ENCODE data around the gene MEX3B.
"Not testable (repeated sequence)": the region's sequence is repeated elsewhere in the genome, so short reads cannot be mapped to it uniquely, and the experiment has no call there.

The MEX3B gene

DNA sequence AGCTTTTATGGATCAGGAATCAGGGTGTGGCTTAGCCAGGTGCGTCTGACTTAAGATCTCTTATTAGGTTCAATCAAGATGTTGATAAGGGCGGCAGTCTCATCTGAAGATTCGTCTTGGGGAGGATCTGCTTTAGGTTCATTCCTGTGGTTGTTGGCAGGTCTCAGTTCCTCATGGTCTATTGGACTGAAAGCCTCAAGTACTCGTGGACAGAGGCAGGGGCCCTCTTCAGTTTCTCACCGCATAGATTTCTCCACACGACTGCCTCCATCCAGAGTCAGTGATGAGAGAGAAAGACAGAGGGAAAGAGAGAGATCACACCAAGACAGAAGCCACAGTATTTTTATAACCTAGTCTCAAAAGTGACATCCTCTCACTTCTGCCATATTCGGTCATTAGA lies 9.4 kb downstream of the MEX3B start:
- no peak overlapping the region for H3K4me3 ChIP-seq (ENCODE audit: control insufficient read depth, low read depth, low read length)
- no peak for DNase-seq (ENCODE audit: low read depth)
- TF ChIP-seq CTCF (conservative IDR thresholded peaks at IDR 0.05; ENCODE audit: control insufficient read depth, insufficient read depth, low read depth, low read length) = no peak

DNA sequence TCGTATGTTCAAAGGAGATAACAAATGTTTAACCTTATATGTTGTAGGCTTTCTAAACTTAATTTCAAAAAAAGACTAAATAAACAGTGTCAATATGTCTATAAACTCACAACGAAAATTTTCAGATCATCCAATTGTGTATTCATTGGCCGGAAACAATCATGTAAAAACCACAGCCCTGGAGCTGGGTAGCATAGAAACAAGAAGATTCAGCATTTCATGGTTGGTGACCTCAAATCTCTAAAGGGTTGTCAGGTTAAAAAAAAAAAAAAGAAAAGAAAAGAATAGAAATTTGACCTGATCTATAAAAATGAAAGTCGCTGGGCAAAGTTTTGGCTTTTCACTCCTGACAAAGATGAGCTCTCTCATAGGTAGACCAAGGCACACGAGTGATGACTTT lies 13.9 kb downstream of the MEX3B start:
- H3K4me3 ChIP-seq (ENCODE audit: control insufficient read depth, low read depth, low read length) = no peak overlapping the region
- DNase-seq (ENCODE audit: low read depth) = no peak
- no peak for TF ChIP-seq CTCF (conservative IDR thresholded peaks at IDR 0.05; ENCODE audit: control insufficient read depth, insufficient read depth, low read depth, low read length)

GRCh38 chr15:82030176-82030575 lies 15.6 kb downstream of the MEX3B start:
- no peak for TF ChIP-seq CTCF (conservative IDR thresholded peaks at IDR 0.05; ENCODE audit: control insufficient read depth, insufficient read depth, low read depth, low read length)
- no peak for DNase-seq (ENCODE audit: low read depth)
- H3K4me3 ChIP-seq (ENCODE audit: control insufficient read depth, low read depth, low read length) = no peak overlapping the region

DNA sequence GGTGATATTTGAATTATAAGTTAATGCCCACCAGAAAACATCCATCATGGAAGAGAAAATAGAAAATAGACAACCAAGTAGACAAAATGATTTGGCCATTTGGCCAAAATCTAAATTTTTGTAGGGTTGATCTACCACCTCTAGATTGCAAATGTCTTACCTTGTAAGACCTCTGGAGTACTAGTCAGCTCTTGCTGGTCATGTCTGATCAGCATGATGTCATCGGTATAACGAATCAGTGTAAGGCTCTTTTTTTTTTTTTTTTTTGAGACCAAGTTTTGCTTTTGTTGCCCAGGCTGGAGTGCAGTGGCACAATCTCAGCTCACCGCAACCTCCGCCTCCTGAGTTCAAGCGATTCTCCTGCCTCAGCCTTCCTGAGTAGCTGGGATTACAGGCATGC lies 17.7 kb downstream of the MEX3B start:
- not testable (repeated sequence) for DNase-seq (ENCODE audit: low read depth)

DNA sequence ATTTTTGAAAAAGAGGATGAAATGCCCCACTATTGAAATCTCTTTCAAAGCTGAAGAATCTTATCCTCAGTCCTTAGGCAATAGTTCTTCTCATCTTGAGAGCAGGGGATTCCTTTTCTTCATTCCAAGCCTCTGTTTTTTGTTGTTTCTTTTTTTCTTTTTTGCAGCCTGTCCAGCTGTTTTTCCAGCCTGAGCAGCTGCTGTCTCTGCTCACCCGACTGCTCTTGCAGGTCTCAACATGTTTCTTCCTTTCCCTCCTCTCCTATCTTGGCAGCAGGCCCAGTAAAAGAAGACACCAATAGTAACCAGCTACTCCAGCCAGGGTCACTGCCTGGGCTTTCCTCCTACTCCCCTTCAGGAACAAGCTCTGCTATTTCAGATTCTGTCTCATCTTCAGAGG lies 23.8 kb downstream of the MEX3B start:
- no peak overlapping the region for H3K4me3 ChIP-seq (ENCODE audit: control insufficient read depth, low read depth, low read length)
- DNase-seq (ENCODE audit: low read depth) = peak; percentile 17
- no peak for TF ChIP-seq CTCF (conservative IDR thresholded peaks at IDR 0.05; ENCODE audit: control insufficient read depth, insufficient read depth, low read depth, low read length)

More for the DNA sequence above, 17.7 kb downstream of the MEX3B start:
- H3K4me3 ChIP-seq (ENCODE audit: control insufficient read depth, low read depth, low read length) = not testable (repeated sequence)

GRCh38 chr15:82020625-82021394 lies 25.0 kb downstream of the MEX3B start:
- TF ChIP-seq CTCF (conservative IDR thresholded peaks at IDR 0.05; ENCODE audit: control insufficient read depth, insufficient read depth, low read depth, low read length) = no peak
- H3K4me3 ChIP-seq (ENCODE audit: control insufficient read depth, low read depth, low read length) = no peak overlapping the region
- DNase-seq (ENCODE audit: low read depth) = no peak

GRCh38 chr15:82018201-82018600 lies 27.6 kb downstream of the MEX3B start:
- TF ChIP-seq CTCF (conservative IDR thresholded peaks at IDR 0.05; ENCODE audit: control insufficient read depth, insufficient read depth, low read depth, low read length) = no peak

More at GRCh38 chr15:82018201-82018600, 27.6 kb downstream of the MEX3B start:
- no peak for DNase-seq (ENCODE audit: low read depth)
- no peak overlapping the region for H3K4me3 ChIP-seq (ENCODE audit: control insufficient read depth, low read depth, low read length)
